ENCODE measurements around the gene FAM83E.
"Not testable (repeated sequence)": the region's sequence is repeated elsewhere in the genome, so short reads cannot be mapped to it uniquely, and the experiment has no call there.

Gene FAM83E

DNA sequence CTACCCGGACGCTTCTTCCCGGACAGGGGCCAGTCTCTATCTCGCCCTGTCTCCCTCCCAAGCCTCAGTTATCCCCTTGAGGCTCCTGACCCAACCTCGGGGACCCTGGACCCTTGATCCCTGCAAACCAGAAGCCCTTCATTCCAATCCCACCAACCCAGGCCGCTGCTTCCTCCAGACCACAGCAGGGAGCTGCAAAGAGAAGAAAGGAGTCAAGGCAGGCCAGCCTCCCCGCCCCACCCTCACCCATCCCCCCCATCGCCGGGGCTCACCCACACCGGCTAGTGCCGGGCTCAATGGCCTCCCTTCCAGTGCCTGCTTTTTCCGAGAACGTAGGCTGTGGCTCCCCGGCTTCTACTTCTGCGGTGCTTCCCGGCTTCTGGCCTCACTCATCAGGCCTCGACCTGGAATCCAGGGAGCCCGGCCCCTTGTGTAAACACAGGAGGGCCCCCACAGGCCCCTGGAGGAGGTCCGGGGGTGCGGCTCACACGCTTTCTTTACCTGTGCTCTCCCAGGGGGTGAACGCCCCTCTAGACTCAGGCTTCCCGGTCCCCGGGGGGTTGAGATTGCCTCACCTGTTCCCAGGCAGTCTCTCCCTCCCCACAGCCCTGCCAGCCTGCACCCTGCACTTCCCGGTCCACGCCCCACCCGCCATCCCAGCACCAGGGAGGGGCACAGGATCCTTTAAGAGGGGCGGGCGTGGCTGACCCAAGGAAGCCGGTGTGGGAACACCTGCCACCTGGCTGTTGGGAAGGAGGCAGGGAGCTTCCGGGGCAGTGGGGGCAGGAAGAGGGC is at the start of gene FAM83E:
Gene FAM83E, minus strand, starts transcription at position 641 of the 795 bp plus-strand sequence. CDS start 1,704 bp downstream, outside the sequence.
- DNase-seq: peak; percentile 61

DNA sequence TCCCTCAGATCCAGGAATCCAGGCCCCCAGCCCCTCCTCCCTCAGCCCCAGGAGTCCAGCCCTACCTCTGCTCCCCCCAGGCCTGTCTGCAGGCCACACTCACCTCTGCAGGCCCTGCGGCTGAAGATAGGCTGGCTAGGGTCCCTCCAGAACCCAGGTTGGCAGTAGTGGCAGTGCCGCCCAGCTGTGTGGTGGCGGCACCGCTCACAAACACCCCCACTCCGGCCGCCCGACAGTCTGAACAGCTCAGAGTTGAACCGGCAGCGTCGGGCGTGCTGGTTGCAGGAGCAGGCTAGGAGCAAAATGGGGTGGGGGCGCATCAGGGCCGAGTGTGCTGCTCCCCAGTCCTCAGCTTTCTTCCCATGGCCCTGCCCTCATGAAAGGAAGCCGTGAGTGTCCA is 49.6 kb upstream of the FAM83E start:
- no peak for DNase-seq

DNA sequence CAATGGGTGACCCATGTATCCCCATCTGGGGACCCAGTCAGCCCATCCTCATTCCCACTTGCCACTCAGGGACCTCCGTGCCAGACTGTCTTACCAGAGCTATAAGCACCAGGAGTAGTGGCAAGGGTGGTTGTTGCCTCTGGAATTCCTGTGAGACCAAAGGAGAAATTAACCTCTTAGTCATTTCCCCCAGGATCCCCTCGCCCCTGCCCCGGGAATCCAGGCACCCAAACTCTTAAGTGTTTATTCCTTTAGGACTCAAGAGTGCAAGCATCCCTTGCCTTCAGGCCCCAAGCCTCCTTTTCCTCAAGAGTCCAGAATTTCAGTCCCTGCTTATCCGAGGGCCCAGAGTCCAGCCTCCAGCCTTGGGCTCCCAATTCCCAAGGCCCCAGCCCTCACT is 48.8 kb upstream of the FAM83E start:
- no peak for DNase-seq

DNA sequence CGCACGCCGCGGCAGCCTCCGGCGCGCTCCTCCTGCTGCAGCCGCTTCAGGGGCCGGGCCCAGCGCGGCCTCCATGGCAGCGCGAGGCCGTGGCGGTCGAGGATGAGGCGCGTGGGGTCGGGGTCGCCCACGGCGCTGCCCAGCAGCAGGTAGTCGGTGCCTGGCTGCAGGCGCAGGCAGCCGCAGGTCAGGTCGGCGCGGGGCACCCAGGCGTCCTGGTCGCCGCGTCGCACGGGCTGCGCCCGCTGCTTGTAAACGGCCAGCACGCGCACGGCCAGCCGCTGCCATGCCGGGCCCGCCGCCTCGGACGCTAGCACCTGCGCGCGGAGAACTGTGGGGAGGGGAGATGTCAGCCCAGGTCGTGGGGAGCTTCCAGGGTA is 46.8 kb upstream of the FAM83E start:
- DNase-seq: no peak

DNA sequence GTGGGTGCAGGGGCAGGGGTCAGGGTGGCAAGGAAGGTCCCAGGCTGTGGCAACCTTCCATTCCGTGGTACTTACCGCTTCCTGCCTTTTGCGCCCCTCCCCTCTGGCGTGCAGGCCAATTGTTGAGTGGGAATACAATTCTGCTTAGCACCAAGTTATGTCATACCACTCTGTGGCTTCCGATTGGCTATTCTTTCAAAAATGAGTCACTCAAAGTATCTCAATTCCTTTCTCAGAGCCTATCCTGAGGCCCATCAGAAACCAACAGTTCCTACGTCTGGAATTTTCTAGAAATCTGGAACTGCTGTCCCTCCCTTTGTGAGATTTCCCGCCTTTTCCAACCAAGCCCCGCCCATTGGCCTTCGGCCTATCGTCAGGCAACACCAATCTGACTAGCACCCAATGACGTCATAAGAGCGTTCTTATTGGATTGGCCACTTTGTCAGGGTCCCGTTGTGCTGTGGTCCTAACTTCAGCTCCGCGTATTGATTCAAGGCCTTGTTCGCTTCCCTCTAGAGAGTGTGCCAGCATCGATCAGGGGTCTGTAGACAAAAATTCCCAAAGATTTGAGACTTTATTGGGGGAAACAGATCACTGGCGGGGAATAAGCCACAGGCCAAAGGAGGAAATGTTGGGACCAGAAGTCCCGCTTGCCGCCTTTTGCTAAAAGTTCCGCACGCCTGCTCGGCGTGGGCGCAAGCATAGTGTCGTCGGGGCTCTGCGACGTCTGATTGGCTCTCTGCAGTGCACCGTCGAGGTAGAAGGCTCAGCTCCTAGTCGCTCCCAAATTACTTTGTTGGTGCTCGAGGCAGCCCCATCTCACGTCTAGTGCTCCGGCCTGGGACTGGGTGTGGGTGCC is 46.2 kb upstream of the FAM83E start:
- peak; percentile 3 for DNase-seq

DNA sequence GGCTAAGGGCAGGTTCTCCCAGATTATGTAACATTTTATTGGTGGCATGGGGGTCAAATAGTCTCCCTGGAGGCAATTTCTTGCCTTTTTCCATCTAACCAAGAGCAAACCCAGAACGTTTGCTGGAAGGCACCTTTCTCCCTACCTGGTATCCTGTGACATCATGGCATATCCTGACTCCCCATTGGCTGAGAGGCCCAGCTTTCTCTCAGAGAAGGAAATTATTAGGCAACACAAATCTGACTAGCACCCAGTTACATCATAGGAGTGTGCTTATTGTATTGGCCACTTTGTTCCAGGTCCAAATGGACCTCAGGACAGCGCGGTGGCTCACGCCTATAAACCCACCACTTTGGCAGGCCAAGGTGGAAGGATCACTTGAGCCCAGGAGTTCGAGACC is 44.9 kb upstream of the FAM83E start:
- DNase-seq: no peak

DNA sequence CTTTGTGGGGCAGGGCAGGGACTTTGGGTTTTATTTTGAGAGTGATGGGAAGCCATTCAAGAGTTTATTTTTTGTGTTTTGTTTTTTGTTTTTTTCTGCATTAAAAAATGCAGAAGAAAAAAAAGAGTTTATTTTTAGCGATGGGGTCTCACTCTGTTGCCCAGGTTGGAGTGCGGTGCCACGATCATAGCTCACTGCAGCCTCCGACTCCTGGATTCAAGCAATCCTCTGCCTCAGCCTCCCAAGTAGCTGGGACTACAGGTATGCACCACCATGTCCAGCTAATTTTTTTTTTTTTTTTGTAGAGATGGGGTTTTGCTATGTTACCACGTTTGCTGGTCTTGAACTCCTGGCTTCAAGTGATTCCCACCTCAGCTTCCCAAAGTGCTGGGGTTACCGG is 43.6 kb upstream of the FAM83E start:
- DNase-seq: no peak

DNA sequence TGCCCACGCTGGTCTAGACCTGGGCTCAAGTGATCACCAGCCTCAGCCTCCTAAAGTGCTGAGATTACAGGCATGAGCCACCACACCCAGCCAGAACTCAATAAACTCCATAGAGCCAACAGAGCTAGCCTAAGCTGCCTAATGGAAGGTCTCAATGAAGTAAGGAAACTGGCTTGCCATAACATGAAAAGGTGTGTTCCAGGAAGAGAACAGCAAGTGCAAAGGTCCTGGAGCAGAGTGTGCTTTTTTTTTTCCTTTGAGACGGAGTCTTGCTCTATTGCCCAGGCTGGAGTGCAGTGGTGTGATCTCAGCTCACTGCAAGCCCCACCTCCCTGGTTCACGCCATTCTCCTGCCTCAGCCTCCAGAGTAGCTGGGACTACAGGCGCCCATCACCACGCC is 43.0 kb upstream of the FAM83E start:
- DNase-seq: not testable (repeated sequence)

DNA sequence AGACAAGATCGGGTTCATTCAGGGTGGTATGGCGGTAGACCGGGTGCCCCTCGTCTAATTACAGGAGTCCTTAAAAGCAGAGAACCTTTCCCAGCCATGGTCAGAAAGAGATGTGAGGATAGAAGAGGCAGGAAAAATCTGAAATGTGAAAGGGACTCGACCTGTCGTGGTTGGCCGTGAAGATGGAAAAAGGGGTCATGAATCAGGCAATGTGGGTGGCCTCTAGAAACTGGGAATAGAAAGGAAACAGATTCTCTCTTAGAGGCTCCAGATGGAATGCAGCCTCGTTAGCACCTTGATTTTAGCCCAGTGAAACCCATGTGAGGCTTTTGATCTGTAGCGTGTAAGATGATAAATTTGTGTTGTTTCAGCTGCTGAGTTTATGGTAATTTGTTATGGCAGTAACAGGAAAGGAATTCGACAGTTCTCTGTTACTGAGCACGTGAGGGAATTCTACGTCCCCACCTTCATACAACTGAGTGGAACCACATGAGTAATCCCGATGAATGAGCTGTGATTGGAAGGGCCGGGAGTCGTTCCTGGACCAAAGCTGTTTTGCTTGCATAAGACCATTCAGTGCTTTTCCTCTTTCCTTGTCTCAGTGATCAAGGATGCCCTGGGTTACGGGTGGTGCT is 42.1 kb upstream of the FAM83E start:
- DNase-seq: no peak

DNA sequence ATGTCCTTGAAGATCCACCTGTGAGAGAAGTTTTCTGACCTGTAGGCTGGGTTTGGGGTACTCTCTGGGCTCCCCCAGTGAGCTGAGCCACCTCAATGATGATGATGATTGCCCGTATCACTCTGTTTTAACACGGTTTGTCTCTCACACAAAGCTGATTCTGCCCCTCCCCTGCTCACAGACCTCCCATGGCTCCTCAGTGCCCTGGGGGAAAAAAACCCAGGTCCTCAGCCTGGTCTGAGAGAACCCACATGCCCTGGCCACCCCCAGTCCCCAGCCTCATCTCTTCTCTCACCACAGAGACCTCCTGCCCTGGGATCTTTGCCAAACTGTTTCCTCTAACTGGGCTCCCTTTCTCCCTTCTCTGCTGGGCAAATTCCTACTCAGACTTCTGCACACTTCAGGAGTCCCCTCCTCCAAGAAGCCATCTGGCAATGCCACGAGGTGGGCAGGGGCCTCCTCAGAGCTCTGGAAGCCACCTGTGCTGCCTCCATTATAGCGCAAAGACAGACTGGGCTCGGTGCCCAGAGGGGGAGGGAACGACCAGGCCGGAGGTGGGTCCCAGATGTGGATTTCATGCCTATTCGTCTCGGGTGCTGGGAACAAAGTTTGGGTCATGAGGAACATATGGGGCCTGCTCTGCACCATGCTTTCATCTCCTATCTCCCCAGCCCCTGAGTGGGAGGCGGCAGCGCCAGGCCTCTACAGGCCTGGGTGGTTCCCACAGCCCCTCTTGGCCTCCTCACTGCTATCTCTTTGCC is 39.6 kb upstream of the FAM83E start:
- DNase-seq: peak; percentile 30

DNA sequence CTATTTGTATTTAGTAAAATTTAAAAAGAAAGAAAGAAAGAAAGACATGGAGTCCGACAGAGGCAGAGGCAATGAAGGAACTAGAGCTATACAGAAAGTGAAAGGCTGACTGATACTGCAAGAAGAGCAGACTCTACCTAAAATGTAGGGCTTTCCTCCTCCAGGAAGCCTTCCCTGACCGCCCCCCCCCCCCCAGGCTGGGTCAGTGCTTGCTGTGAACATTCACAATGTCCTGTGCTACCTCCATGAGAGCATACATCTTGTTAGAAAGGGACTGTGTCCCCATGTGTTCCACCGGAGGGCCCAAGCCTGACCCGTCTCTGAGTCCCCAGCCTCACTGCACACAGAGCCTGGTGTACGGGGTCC is 36.8 kb upstream of the FAM83E start:
- no peak for DNase-seq

DNA sequence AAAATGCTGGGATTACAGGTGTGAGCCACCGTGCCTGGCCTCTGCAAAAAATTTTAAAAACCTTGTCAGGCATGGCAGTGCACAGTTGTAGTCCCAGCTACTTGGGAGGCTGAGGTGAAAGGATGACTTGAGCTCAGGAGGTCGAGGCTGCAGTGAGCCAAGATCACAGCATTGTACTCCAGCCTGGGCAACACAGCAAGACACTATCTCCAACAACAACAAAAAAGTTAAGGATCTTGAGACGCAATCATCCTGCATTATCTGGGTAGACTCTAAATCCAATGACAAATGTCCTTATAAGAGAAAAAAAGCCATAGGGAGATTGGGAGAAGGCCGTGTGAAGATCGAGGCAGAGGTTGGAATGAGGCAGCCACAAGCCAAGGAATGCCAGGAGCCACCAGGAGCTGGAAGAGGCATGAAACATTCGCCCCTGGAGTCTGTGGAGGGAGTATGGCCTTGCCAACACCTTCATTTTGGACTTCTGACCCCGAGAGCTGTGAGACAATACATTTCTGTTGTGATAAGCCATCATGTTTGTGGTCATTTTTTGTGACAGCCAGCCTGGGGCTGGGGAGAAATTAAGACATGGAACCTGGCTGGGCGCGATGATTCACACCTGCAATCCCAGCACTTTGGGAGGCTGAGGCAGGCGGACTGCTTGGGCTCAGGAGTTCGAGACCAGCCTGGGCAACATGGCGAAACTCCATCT is 36.3 kb upstream of the FAM83E start:
- no peak for DNase-seq

DNA sequence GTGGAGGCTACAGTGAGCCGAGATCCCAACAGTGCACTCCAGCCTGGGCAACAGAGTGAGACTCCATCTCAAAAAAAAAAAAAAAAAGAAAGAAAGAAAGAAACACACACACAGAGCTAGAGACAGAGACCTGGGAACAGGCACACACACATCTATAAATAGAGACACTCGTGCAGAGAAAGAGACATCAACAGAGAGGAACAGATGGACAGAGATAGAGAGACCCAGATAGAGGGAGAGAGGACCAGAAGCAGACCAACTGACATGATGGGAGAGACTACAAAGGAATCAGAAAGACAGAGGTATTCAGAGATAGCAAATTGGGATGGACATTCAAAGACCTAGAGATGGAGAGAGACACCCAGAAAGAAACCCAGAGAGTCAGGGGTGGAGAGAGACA is 33.3 kb upstream of the FAM83E start:
- no peak for DNase-seq

DNA sequence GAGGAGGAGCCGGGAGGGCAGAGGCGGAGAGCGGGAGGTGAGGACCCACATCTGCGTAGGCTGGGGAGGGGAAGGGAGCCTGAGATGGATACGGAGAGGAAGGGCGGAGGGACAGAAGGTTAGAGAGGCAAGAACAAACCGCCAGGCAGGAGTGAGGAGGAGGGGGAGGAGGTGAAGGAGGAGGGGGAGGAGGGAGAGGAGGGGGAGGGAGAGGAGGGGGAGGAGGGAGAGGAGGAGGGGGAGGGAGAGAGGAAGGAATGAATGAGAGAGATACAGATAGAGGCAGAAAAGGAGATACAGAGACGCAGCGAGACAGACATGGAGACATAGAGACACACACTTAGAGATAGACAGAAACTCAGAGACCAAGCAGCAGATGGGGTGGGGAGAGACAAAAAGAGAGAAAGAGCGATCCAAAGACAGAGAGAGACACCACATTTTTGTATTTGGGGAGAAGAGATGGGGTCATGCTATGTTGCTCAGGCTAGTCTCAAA is 31.9 kb upstream of the FAM83E start:
- peak; percentile 92 for DNase-seq

DNA sequence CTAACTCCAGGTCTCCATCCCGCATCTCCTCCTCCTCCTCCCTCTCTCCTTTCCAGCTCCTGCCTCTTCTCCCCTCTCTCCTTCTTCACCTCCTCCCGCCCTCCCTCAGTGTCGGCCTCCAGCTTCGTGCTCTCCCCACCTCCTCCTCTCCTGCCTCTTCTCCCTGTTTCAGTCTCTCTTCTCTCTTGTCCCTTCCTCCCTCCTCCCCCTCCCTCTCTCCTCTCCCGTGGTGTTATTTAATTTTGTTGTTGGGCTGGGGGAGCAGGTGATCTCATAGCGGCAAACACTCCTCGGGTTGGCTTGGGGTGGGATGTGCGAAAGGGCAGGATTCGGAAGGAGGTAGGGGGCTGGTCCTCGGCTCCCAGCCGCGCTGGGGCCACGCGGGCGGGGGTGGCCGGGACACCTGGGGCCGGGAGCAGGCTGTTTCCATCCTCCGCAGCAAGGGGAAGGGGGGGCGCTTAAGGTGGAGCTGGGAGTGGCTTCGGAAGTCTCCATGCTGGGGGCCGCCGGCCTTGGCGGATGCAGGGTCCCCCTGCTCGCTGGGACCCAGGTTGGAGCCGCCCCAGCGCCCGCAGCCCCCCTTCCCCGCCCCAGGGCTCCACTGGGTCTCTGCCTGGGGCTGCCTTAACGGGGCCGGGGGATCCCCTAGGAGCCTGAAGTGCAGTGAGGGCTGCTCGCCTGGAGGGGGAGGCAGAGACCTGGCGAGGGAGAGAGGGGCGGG is 31.3 kb upstream of the FAM83E start, which contains the start of gene CA11:
Gene CA11, minus strand, starts transcription at position 187 of the 721 bp plus-strand sequence. CDS start 555 bp downstream, outside the sequence.
- peak; percentile 81 for DNase-seq

DNA sequence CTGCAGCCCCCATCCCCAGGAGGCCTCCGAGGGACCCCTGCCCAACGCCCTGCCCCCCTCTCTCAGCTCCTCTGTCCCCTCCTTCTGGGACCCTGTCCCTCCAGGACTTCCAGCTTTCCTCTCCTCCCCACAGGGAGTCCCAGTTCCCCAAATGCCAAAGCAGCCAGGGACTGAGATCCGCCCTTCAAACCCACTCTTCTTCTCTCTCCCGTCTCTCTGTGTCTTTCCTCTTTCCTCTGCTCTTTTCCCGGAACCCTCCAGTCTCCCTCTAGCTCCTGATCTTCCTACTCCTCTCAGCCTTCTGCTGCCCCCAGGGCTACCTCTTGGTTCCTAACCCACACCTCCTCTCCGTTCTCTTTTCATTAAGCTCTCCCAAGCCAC is 30.7 kb upstream of the FAM83E start:
- DNase-seq: peak; percentile 56

DNA sequence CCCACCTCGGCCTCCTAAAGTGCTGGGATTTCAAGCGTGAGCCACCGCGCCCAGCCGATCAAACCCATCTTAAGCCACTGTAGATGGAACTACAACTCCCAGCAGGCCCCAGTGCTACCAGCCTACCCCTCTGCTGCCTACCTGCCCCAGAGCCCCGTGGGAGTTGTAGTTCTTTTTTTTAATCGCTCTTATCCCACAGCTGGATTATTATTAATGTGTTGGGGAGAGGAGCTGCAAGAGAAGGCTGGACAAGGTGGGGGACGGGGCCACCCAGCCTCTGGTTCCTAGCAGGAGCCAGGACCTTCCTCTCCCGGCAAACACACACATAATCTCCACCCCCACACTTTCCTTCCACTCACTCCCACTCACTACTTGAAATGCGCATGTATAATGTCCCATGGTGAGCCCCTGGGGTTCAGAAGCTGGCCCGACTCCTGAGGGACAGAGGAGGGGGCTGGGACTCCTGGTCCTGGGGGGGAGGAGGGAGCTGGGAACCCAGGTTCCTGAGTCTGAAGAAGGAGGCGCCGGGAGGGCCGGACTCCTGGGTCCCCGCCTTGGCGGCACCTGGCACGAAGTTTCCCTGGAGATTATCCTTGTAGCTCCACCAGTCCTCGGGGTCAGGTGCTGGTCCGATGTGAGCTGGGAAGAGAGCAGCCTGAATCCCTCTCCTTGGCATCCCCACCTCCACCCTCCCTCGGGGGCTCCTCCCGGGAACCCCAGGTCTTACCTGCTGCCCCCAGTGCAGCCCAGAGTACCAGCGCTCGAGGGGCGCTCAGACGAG is 30.2 kb upstream of the FAM83E start:
- DNase-seq: peak; percentile 80

DNA sequence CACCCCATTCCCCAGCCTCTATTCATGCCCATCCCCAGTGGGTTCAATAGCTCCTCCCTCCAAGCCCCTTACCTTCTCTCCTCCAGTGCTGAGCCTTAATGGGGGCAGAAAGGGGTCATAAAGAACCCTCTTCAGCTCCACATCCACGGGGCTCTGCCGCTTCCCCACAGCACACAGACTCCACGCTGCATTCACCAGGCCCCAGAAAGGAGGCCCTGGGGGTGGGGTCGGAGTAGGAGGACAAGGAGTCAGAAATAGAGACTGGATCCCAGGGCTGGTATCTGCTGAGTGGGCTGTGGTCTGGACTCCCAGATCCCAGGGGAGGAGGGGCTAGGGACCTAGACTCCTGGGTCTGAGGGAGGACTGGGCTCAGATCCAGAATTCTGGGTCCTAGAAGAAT is 29.5 kb upstream of the FAM83E start:
- no peak for DNase-seq

DNA sequence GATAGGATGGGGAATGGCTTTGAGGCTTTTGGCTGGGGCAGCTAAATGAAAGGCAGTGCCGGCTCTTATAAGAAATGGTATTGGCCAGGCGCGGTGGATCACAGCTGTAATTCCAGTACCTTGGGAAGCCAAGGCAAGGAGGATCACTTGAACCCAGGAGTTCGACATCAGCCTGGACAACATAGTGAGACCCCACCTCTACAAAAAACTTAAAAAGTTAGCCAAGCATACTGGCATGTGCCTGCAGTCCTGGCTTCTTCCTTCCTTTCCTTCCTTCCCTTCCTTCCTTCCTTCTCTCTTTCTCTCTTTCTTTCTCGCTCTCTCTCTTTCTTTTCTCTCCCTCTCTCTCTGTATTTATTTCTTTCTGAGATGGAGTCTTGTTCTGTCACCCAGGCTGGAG is 28.0 kb upstream of the FAM83E start:
- DNase-seq: no peak

DNA sequence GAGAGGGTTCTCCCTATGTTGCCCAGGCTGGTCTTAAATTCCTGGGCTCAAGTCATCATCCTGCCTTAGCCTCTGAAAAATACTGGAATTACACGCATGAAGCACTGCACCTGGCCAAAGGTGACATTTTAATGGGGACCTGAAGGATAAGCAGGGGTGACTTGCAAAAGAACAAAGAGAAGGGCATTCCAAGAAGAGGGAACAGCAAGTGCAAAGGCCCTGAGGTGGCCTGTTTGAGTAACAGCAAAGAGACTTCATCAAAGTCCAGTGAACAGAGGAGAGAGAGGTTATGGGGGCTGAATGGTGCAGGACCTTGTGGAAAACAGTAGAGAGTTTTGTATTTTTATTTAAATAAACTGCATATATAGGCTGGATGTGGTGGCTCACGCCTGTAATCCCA is 27.0 kb upstream of the FAM83E start:
- no peak for DNase-seq

Data from NCI-H1105 treated with DMSO at 0.1 percent for 48 hours (cell line).